ENCODE measurements around the gene DNAJB8. TPM values are rescaled to one million over a fixed set of nuclear protein-coding genes. Genes with fewer than 3 reads are reported as not detected.
A peak's percentile ranks its signal among the peaks of the same experiment; 100 is the strongest.

DNAJB8 gene
- total and polyA plus RNA-seq, 9 of the 15 experiments (the other 6 are each of a cell fraction or from before 2014, with no cell fraction given), result not detected

- TF ChIP-seq, protein P1, sequence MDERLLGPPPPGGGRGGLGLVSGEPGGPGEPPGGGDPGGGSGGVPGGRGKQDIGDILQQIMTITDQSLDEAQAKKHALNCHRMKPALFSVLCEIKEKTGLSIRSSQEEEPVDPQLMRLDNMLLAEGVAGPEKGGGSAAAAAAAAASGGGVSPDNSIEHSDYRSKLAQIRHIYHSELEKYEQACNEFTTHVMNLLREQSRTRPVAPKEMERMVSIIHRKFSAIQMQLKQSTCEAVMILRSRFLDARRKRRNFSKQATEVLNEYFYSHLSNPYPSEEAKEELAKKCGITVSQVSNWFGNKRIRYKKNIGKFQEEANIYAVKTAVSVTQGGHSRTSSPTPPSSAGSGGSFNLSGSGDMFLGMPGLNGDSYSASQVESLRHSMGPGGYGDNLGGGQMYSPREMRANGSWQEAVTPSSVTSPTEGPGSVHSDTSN (CRISPR knock-in tag; IDR thresholded peaks at IDR 0.05; ENCODE audit: low read depth), result no peak
- TF ChIP-seq, protein P1 (tag; conservative IDR thresholded peaks at IDR 0.05; ENCODE audit: low read depth), result no peak
- TF ChIP-seq ATF6 (CRISPR knock-in tag; IDR thresholded peaks at IDR 0.05), result no peak
- no peak for TF ChIP-seq BCL6 (CRISPR knock-in tag; IDR thresholded peaks at IDR 0.05)
- TF ChIP-seq, protein P2, sequence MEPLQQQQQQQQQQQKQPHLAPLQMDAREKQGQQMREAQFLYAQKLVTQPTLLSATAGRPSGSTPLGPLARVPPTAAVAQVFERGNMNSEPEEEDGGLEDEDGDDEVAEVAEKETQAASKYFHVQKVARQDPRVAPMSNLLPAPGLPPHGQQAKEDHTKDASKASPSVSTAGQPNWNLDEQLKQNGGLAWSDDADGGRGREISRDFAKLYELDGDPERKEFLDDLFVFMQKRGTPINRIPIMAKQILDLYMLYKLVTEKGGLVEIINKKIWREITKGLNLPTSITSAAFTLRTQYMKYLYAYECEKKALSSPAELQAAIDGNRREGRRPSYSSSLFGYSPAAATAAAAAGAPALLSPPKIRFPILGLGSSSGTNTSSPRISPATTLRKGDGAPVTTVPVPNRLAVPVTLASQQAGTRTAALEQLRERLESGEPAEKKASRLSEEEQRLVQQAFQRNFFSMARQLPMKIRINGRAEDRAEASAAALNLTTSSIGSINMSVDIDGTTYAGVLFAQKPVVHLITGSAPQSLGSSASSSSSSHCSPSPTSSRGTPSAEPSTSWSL (CRISPR knock-in tag; IDR thresholded peaks at IDR 0.05; ENCODE audit: borderline replicate concordance), result no peak
- no peak for TF ChIP-seq ETV6 (IDR thresholded peaks at IDR 0.05; ENCODE audit: borderline replicate concordance in 1 of 2, low read depth in 2 of 2, low read length in 1 of 2)
- peak; percentile 77; the same call in 1 of the 2 replicates for TF ChIP-seq ETV6 (CRISPR knock-in tag; IDR thresholded peaks at IDR 0.05; ENCODE audit: borderline replicate concordance)
- TF ChIP-seq ZSCAN32 (CRISPR knock-in tag; IDR thresholded peaks at IDR 0.05), result no peak
- TF ChIP-seq, protein P3, sequence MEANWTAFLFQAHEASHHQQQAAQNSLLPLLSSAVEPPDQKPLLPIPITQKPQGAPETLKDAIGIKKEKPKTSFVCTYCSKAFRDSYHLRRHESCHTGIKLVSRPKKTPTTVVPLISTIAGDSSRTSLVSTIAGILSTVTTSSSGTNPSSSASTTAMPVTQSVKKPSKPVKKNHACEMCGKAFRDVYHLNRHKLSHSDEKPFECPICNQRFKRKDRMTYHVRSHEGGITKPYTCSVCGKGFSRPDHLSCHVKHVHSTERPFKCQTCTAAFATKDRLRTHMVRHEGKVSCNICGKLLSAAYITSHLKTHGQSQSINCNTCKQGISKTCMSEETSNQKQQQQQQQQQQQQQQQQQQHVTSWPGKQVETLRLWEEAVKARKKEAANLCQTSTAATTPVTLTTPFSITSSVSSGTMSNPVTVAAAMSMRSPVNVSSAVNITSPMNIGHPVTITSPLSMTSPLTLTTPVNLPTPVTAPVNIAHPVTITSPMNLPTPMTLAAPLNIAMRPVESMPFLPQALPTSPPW (CRISPR knock-in tag; IDR thresholded peaks at IDR 0.05), result peak; percentile 23; the same call in 1 of the 2 replicates
- TF ChIP-seq, protein P4, sequence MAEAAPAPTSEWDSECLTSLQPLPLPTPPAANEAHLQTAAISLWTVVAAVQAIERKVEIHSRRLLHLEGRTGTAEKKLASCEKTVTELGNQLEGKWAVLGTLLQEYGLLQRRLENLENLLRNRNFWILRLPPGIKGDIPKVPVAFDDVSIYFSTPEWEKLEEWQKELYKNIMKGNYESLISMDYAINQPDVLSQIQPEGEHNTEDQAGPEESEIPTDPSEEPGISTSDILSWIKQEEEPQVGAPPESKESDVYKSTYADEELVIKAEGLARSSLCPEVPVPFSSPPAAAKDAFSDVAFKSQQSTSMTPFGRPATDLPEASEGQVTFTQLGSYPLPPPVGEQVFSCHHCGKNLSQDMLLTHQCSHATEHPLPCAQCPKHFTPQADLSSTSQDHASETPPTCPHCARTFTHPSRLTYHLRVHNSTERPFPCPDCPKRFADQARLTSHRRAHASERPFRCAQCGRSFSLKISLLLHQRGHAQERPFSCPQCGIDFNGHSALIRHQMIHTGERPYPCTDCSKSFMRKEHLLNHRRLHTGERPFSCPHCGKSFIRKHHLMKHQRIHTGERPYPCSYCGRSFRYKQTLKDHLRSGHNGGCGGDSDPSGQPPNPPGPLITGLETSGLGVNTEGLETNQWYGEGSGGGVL (CRISPR knock-in tag; IDR thresholded peaks at IDR 0.05), result no peak
- no peak for TF ChIP-seq SRSF9 (IDR thresholded peaks at IDR 0.05; ENCODE audit: borderline replicate concordance, low read depth, low read length)
- no peak for TF ChIP-seq PHF21A (IDR thresholded peaks at IDR 0.05; ENCODE audit: borderline replicate concordance, low read depth)
- TF ChIP-seq PTRF (tag; IDR thresholded peaks at IDR 0.05), result no peak
- no peak for TF ChIP-seq ZBTB12 (CRISPR knock-in tag; IDR thresholded peaks at IDR 0.05)
- peak; percentile 62; the same call in 1 of the 2 replicates for TF ChIP-seq POLR2A (conservative IDR thresholded peaks at IDR 0.05)
Observed at GRCh38 chr3:128496602-128497304, 30.1 kb upstream of the DNAJB8 start (continued).

All from K562 (cell line).